Activated T-cell treated with anti-CD3 and anti-CD28 coated beads for 24 hours (primary cell): Measurements from ENCODE around the gene MOCOS.

Experiments
- DNase-seq: peaks from one replicate; pipeline ENCODE4 v3.0.0-alpha.2; 2020; ENCODE audit warnings: low read depth

Gene MOCOS

GRCh38 chr18:36273347-36273746 is 86.0 kb downstream of the MOCOS start:
- no peak for DNase-seq

GRCh38 chr18:36274083-36274715 is 86.9 kb downstream of the MOCOS start:
- DNase-seq = no peak

GRCh38 chr18:36275561-36275960 is 88.3 kb downstream of the MOCOS start:
- DNase-seq = no peak

- no peak for DNase-seq
Observed at GRCh38 chr18:36279001-36279400, 91.7 kb downstream of the MOCOS start.

- no peak for DNase-seq
Observed at GRCh38 chr18:36281936-36282335, 94.6 kb downstream of the MOCOS start.

- DNase-seq = no peak
Observed at GRCh38 chr18:36283448-36283847, 96.2 kb downstream of the MOCOS start.

- DNase-seq = no peak
Observed at GRCh38 chr18:36284268-36284667, 97.0 kb downstream of the MOCOS start.

GRCh38 chr18:36284671-36285295 is 97.5 kb downstream of the MOCOS start:
- DNase-seq = peak; percentile 23

GRCh38 chr18:36287653-36288052 is 100.4 kb downstream of the MOCOS start:
- DNase-seq = no peak

GRCh38 chr18:36288689-36289088 is 101.4 kb downstream of the MOCOS start:
- no peak for DNase-seq

- no peak for DNase-seq
Observed at GRCh38 chr18:36294031-36294430, 106.7 kb downstream of the MOCOS start.

GRCh38 chr18:36295214-36295613 is 107.9 kb downstream of the MOCOS start:
- no peak for DNase-seq

- no peak for DNase-seq
Observed at GRCh38 chr18:36295880-36296301, 108.6 kb downstream of the MOCOS start.

- DNase-seq = no peak
Observed at GRCh38 chr18:36296650-36297416, 109.5 kb downstream of the MOCOS start.

- DNase-seq = no peak
Observed at GRCh38 chr18:36297417-36298125, 110.3 kb downstream of the MOCOS start, which contains the start of gene FHOD3. Gene FHOD3 (plus strand): TSS chr18:36297713. CDS start chr18:36297836, 123 bp downstream.

GRCh38 chr18:36298126-36298741 is 110.9 kb downstream of the MOCOS start:
- no peak for DNase-seq

- DNase-seq = no peak
Observed at GRCh38 chr18:36299015-36299414, 111.7 kb downstream of the MOCOS start.

GRCh38 chr18:36300211-36300610 is 112.9 kb downstream of the MOCOS start:
- no peak for DNase-seq

- no peak for DNase-seq
Observed at GRCh38 chr18:36301884-36302283, 114.6 kb downstream of the MOCOS start.

GRCh38 chr18:36302676-36303075 is 115.4 kb downstream of the MOCOS start:
- DNase-seq = no peak

GRCh38 chr18:36303211-36303844 is 116.0 kb downstream of the MOCOS start:
- no peak for DNase-seq

- no peak for DNase-seq
Observed at GRCh38 chr18:36304723-36305122, 117.4 kb downstream of the MOCOS start.
